Dendritic cell treated with granulocyte-macrophage colony-stimulating factor and Interleukin-4, amounts not matched to agents 40 ng/mL and 50 ng/mL, for 4 days (primary cell): ENCODE data around the gene CRY2.

Experiments used
- H3K27ac Mint-ChIP-seq: one replicate; pipeline ENCODE4 v1.8.0; 2022; ENCODE audit warnings: mild to moderate bottlenecking, mixed read lengths
- H3K27me3 Mint-ChIP-seq: one replicate; pipeline ENCODE4 v1.8.0; 2022; ENCODE audit warnings: mild to moderate bottlenecking, mixed read lengths
- H3K36me3 Mint-ChIP-seq: one replicate; pipeline ENCODE4 v1.8.0; 2022; ENCODE audit warnings: low read depth, mixed read lengths
- H3K4me1 Mint-ChIP-seq: one replicate; pipeline ENCODE4 v1.8.0; 2022; ENCODE audit warnings: low read depth, mixed read lengths
- H3K4me3 Mint-ChIP-seq: one replicate; pipeline ENCODE4 v1.8.0; 2022; ENCODE audit warnings: mild to moderate bottlenecking, moderate library complexity, mixed read lengths
- H3K9me3 Mint-ChIP-seq: one replicate; pipeline ENCODE4 v1.8.0; 2022; ENCODE audit warnings: mixed read lengths
- intact Hi-C: fragments of 100-400 bp; cut with micrococcal nuclease; formaldehyde crosslinking; loops from one replicate; pipeline ENCODE4 v1.15.0; 2022

The CRY2 gene

GRCh38 chr11:45929486-45930030 is 82.3 kb downstream of the CRY2 start:
- Mint-ChIP-seq H3K9me3 (no peaks in the 10 kb centered on the region), H3K36me3 (peaks cover 34% of the 10 kb centered on the region), H3K27ac (peak overlapping the region; percentile 58), H3K27me3 (peaks cover 32% of the 10 kb centered on the region), H3K4me1 (peaks cover 51% of the 10 kb centered on the region), H3K4me3 (no peak overlapping the region)
- intact Hi-C loops, result loop anchor here (1.0 to 10.0 kb wide), 2 partner anchors 9 to 45 kb away; partner anchors contain the start of gene MAPK8IP1

DNA sequence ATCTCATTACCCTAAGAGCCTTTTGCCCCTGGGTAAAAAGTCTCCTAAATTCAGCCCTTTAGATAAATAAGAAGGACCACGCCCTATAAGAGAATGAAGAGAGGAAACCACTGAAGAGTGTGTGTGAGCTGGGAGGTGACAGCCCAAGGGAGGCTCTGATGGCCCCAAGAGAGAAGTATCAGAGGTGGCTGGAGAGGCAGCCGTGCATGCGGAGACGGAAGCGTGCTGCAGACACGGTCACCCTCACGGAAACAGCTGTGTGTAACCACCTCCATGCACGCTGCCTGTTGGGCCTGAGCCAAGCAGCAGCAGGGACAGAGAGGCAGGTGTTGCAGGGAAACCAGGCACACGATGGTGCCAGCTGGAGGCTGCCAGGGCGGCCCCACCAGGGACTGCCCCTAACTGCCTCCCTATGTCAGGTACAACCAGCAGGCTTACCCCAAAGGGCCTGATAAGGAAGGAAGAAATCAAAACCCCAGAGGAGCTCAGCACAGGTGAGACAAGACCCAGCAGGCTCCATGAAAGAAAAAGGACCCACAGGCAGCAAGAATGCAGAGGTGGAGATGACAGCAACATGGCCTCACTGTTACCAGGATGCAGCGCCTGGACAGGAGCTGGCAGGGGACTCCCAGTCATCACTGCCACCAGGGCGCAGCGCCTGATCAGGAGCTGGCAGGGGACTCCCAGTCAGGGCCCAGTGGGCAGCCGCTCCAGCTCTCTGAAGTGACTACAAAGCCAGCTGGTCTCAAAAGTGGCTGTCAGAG is 82.9 kb downstream of the CRY2 start:
- Mint-ChIP-seq H3K4me1 (peaks cover 57% of the 10 kb centered on the region), H3K9me3 (no peaks in the 10 kb centered on the region), H3K27me3 (peaks cover 28% of the 10 kb centered on the region), H3K36me3 (peaks cover 41% of the 10 kb centered on the region), H3K27ac (peak overlapping the region; percentile 58), H3K4me3 (peak overlapping the region; percentile 22)
- intact Hi-C loops, result loop anchor here (10.0 kb wide), 1 partner anchor 45 kb away; the partner anchor contains the start of gene MAPK8IP1

- H3K27me3 Mint-ChIP-seq, result peaks cover 26% of the 10 kb centered on the region
- intact Hi-C loops, result loop anchor here (10.0 kb wide), 1 partner anchor 46 kb away; the partner anchor contains the start of gene MAPK8IP1
- H3K9me3 Mint-ChIP-seq, result no peaks in the 10 kb centered on the region
- peaks cover 65% of the 10 kb centered on the region for H3K4me1 Mint-ChIP-seq
- H3K4me3 Mint-ChIP-seq, result no peak overlapping the region
- H3K36me3 Mint-ChIP-seq, result peaks cover 42% of the 10 kb centered on the region
- H3K27ac Mint-ChIP-seq, result no peak overlapping the region
These were observed 83.8 kb downstream of the CRY2 start for GRCh38 chr11:45930951-45931570.

- peaks cover 68% of the 10 kb centered on the region for H3K4me1 Mint-ChIP-seq
- H3K27ac Mint-ChIP-seq, result no peak overlapping the region
- intact Hi-C loops, result loop anchor here (10.0 kb wide), 1 partner anchor 47 kb away; the partner anchor contains the start of gene MAPK8IP1
- H3K27me3 Mint-ChIP-seq, result peaks cover 21% of the 10 kb centered on the region
- no peaks in the 10 kb centered on the region for H3K9me3 Mint-ChIP-seq
- H3K36me3 Mint-ChIP-seq, result peaks cover 46% of the 10 kb centered on the region
- H3K4me3 Mint-ChIP-seq, result no peak overlapping the region
These were observed 84.5 kb downstream of the CRY2 start for GRCh38 chr11:45931739-45932138.

DNA sequence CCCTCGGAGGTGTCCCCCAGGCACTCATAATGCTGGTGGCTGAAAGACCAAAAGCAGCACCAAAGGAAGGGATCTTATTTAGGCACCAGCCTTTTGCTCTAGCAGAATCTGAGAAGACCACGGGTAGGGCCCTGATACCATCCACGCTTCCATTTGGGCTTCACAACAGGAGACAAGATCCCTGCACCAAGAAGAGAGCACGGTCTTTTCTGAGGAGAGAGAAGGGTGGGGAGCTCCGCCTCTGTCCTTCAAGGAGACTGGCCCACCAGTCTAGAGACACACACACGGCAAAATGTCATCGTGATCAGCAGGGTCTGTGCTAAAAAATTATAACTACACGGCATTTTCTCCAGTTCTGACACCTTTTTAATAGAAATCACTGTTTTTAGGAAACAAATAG is 84.9 kb downstream of the CRY2 start:
- H3K27ac Mint-ChIP-seq, result no peak overlapping the region
- H3K27me3 Mint-ChIP-seq, result peaks cover 21% of the 10 kb centered on the region
- no peaks in the 10 kb centered on the region for H3K9me3 Mint-ChIP-seq
- H3K4me3 Mint-ChIP-seq, result no peak overlapping the region
- peaks cover 51% of the 10 kb centered on the region for H3K36me3 Mint-ChIP-seq
- H3K4me1 Mint-ChIP-seq, result peaks cover 71% of the 10 kb centered on the region
- intact Hi-C loops, result loop anchor here (10.0 kb wide), 1 partner anchor 47 kb away; the partner anchor contains the start of gene MAPK8IP1
